Activated T-helper 9 cell treated with anti-CD3 and anti-CD28 coated beads, Interleukin-2, amount 50 U/mL, for 16 hours (primary cell): Measurements from ENCODE around the gene ALDH1A3.

Experiments
- DNase-seq: peaks from one replicate; pipeline ENCODE4 v3.0.0-alpha.2; 2020; ENCODE audit warnings: low read depth

ALDH1A3 gene

DNA sequence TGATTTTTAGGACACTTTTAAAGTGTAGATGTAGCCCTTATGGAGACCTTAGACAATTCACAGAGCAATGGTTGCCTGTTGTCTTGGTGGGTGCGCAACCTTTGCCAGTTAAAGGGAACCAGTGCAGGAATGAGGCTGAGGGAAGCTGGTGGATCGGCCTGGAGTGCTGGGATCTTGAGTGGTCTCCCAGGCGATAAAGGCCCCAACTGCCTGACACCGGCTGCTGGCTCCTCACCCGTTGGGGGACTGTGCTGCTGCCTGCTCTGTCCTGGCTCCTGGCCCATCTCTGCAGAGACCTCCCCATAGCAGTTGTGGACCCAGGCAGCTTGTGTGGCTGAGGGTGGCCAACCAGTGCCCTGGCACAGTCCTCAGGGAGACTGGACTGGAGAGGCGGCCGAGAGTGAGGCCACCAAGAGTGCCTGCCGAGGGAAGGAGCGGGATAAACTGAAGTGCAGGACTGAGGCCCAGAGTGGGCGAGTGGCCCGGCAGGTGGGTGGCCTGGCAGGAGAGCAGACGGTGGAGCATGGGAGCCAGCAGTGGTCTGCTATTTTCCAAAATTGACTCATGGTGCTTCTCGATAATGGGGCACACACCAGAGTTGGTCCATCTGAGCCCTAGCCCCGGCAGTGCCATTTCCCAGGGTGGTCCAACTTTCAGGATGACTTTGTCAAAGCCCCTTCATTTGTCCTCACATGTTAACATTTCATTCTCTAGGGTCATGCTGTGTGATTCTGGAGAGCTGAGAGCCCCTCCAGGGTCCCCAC lies 2.1 kb downstream of the ALDH1A3 start:
- DNase-seq = no peak

DNA sequence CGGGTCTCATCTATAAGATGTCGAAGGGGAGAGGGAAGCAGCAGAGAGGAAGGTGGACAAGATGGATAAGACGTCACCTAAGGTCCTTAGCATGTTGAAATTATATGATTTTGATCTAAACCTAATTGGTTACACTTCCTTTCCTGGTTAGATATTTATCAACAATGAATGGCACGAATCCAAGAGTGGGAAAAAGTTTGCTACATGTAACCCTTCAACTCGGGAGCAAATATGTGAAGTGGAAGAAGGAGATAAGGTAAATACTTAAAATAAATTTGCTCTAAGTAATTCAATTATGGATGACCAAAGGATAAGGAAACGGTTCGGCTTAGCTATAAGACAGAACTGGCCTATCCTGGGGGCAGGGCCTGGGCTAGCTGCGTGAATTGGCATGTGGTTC lies 5.5 kb downstream of the ALDH1A3 start:
- no peak for DNase-seq

DNA sequence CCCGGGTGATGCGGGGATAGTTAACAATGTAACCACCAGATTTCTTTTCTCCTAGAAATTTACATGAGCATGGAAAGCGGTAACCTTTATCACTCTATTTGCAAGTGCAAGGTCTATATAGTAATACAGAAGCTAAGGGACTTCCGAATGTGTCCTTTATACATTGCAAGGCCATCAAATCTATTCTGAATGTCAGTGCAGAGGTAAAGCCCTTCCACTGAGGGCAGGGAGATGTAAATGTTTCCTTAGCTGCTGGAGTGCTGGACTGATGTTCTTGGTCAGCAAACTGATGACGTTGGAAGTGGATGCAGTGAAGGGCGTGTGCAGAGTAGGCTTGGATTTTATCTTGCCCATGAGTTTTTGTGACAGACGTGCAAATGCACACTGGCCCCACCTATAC lies 6.2 kb downstream of the ALDH1A3 start:
- no peak for DNase-seq

DNA sequence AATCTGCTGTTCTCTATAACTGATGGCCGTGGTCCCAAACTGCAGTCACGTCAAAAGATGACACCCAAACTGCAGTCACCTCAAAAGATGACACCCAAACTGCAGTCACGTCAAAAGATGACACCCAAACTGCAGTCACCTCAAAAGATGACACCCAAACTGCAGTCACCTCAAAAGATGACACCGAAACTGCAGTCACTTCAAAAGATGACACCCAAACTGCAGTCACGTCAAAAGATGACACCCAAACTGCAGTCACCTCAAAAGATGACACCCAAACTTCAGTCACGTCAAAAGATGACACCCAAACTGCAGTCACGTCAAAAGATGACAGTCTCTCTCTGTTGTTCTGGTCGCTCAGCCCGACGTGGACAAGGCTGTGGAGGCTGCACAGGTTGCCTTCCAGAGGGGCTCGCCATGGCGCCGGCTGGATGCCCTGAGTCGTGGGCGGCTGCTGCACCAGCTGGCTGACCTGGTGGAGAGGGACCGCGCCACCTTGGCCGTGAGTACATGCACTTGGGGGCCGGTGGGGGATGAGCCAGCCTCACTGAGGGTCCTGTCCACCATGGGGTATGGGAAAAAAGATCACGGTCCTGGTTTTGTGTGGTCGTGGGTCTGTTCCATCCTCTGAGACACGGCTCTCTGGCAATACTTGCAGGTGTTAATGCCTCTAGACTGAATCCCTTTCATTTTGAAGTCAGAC lies 7.7 kb downstream of the ALDH1A3 start:
- no peak for DNase-seq

DNA sequence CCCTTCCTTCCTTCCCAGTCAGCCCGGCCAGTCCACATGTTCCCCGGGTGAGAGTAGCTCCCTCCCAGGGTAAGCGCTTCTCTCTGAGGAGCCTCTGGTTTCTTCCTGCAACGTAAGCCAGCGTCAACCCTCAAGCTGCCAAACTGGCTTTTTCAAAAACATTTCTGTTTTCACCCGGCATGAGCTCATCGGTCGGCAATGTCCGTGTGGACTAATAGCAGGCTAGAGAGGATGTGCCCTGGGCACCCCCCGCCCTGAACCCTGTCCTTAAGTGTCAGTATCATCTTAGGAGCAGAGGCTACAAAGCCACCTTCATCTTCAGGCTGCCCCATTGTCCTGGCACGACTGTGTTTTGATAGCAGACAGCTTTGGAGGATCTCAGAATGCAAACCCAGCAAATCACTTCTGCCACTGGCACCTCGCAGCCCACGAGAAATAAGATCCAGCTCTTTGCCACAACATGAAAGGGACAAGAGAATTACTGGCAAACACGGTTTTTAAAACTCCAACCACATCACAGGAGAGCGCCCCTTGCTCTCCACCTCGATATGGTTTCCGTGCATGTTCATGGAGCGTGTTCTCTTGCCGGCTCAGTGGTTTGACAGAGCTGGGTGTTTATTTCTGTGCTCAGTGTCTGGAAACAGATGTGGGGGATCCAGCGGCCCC lies 9.9 kb downstream of the ALDH1A3 start:
- DNase-seq = no peak

DNA sequence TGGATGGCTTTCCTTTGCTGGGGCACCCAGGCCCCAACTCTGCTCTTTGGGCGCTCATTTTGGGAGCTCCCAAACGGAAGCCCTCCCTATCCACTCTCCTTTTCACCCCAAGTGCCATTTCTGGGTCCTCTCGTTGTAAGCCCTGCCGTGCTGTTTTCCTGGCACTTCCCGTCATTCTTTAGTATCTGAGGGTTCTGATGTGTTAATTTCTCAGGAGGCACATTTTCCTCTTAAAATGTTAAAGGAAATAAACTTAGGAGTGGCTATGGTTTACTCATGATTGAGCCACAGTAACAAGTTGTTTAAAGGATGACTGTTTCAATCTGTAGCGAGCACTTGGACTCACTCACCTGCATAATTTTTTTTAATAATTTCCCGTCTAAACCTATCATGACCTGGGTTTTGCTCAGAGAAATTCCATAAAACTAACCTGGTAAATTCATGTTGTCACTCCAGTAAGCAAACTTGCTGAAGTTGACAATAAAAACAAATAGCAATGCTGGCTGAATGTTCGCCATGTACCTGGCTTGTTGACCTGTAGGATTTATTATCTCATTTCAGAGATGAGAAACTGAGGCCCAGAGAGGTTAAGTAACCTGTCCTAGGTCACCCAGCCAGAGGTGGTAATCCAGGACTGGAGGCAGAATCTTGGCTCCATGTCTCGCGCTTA lies 10.6 kb downstream of the ALDH1A3 start:
- no peak for DNase-seq

DNA sequence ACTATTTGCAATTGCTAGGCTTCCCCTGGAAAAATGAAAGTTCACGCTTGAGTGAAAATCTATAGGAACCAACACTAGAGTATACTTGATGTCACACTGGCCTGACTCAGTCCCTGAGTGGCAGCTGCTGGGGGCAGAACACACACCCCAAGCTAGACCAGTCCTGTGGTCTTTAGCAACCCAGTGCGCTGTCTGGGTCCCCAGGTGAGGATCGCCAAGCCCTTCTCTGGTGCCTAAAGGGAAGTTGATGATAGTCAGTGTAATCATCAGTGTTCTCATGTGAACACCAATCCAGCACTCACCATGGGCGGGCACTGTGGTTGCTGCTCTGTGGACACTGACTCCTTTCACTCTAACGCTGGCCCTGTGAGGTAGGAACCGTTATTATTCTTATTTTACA lies 11.2 kb downstream of the ALDH1A3 start:
- no peak for DNase-seq

DNA sequence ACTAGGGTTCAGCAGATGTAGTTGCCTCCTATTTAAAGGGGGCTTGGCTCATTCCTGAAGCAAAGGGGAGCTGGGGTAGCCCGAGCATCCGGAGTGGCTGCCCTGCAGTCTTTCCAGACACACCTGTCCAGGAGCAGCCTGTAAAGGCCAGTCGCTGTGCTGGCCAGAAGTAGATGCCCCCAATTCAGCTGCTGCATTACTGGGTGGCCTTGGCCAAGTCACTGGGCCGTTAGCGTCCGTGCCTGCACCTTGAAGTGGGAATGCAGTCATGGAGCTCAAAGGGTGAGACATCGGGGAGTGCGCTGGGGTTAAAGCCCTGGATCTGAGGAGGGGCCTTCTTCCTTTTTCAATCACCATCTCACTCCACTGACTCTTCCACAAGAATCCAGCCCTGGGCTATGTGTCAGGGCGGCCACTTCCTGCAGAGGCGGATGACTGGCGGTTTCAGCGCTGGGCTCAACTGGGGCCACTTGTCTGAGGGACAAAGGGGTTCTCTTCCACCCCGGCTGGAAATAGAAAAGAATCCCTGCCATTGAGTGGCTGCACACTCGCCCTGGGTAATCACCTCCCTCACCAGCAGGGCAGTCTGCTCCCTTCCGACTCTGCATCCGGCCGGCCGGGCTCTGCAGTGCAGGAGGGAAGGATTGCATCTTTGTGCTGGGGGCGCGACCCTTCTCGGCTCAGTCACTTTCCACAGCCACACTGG lies 11.8 kb downstream of the ALDH1A3 start:
- no peak for DNase-seq

DNA sequence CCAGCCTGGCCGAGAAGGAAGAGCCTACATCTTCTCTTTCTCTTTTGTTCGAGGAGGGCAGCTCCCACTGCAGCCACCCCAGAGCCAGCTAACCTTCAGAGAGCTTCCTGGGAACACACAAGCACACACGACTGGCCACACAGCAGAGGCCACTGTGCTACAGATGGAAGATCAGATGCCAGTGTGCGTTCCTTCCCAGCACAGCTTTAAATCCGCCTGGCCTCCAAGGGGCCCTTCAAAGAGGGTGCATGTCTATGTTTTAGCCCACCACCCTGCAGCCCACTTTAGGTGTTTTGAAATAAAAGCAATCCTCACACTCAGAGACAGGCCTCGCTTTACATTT lies 12.4 kb downstream of the ALDH1A3 start:
- DNase-seq = no peak

DNA sequence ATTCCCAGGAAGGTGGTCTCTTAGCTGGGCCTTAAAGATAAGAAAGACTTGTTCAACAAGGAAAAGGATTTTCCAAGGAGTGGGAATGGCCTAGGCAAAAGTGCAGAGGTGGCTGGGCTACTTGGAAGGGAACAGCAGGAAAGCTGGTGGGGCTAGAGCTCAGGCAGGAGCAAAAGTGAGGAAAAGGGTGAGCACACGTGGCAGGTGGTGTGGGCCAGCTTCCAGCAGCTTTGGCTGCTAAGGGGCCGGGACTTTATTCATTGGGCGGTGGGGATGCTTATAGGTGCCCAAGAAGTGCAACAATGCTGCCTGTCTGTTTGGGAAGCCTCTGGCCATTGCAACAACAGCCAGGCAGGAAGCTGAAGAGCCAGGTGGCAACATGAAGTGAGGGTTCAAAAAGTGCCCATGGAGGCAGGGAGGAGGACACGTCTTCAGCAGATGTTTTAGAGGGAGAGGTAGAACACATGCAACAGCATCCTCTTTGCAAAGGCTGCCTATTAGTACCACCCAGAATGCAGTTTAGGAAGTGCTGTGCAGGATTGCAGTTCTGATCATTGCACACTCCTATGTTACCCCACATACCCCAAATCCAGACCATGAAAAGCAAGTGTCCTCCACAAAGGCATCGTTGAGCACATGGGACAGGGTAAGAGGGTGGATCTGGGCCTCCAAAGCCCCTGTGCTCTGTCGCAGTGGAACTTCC lies 13.8 kb downstream of the ALDH1A3 start:
- DNase-seq = no peak

DNA sequence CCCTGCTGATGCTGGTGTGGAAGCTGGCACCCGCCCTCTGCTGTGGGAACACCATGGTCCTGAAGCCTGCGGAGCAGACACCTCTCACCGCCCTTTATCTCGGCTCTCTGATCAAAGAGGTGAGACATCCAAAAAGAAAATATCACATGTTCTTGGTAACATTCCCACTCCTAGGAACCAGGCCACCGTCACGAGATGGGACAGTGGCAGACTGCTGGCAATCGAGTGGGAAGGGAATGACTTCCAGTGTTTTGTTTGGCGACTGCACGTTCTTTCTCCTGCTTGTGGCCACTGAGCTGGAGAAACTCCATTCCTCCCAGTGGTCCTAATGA lies 14.3 kb downstream of the ALDH1A3 start:
- DNase-seq = no peak

DNA sequence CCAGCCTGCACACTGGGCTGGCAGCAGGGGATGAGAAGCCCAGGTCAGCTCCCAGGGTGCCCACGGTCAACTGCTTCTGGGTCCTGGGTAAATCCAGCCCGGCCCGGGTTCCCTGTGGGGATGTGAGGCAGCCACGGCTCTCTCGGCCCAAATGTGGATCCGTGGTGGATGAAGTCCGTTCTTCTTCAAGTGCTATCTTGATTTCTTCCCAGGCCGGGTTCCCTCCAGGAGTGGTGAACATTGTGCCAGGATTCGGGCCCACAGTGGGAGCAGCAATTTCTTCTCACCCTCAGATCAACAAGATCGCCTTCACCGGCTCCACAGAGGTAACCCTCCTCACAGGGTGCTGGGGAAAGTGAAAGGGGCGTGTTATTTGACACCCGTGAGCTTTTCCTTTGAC lies 16.1 kb downstream of the ALDH1A3 start:
- DNase-seq = no peak

DNA sequence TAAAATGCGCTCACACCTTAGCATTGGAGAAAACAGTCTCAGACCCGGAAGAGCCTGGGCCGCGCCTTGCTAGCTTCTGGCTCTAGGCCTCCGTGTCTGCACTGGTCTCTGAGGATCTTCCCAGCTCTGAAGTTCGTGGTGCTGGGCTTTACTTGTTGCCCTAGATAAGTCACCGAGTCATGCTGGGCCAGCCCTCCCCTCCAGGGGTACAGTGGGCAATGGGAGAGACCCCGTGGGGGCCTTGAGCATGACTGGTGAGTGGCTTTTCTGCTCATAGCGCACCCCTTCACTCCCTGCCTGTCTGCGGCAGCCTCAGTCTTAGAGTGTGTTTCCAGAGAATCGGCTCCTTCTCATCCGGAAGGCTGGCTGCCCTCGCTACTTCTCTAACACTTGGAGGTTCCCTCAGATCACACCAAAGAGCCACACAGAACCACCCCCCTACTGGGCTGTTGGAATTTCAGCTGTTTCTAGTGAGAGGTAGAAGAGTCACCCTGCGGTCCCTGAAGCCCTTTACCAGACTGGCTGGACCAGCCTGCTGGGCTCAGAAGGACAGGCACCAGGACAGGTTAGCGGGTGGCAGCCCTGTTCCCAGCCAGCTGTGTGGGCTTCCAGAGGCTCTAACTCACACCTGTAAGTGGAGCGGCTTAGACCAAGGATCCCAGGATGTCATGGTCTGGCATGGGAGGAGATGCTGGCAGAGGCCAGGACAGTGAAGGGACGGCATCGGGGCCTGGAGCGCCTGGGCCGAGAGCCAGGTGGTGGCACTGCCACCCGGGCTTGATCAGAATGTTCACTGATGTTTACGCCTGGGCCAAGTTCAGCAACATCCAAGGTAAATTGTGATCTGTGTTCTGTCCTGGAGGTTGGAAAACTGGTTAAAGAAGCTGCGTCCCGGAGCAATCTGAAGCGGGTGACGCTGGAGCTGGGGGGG lies 17.9 kb downstream of the ALDH1A3 start:
- no peak for DNase-seq

DNA sequence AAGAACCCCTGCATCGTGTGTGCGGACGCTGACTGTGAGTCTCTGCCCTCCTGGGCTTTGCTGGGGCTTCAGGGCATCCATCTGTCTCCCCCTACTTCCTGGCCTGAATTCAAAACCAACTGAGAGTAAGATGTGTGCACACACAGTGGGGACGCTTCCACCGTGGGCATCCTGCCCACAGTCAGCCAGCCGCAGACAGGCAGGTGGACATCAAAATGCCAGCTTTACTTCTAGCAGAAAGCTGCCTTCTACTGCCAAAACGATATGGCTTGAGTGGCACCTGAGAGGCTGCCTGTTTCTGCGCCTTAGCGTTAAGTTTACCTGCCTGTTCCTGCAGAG lies 18.5 kb downstream of the ALDH1A3 start:
- no peak for DNase-seq

DNA sequence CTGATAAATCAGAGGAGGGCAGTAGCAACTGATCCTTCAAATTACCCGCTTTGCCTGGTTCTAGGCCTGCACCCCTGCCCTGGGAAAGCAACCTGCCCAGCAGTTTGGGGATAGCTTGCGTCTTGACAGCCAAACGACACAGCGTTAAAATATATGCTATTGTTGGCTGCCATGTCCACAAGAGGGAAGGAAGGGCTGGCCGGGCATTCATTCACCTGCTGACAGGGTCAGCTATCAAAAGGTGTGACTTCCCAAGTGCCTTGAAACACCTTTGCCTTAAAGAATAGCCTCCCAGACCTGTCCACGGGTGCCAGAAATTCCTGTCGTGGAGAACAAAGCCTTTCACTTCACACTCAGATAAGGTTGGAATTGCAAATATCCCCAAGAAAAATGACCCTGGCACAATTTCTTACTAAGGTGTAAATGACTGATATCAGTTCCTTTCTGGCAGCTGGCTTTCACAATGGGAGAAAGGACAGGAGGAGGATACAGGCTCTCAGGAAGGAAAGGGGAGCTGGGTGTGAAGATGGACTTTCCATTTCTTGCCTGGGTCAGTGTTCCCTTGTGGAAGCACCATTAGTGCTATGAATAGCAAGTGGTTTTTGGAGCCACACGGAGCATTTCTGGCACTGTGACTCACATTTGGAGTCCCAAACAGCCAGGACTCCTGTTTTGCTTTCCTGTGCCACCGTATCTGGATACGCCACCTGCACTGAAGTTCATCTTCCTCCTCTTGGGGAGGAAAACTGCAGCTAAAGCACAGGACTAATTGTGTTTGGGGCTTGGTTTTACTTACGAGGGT lies 19.2 kb downstream of the ALDH1A3 start:
- no peak for DNase-seq

DNA sequence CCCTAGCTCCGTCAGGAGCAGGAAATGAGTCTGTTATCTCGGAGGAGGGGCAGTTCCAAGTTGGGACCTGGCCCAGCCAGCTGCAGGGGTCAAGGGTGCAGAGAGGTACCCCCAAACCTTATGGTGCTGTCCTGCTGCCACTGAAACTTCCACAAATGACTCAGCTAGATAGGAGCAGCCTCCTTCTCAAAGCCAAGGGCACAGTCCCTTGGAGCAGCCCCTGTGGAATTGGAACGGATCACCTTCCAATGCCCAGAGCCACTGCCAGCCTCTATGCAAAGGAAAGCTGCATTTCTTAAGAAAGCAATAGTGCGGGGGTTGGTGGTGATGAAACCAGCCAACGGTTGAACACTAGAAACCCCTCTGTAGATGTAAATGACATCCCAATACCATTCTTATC lies 20.0 kb downstream of the ALDH1A3 start:
- no peak for DNase-seq

DNA sequence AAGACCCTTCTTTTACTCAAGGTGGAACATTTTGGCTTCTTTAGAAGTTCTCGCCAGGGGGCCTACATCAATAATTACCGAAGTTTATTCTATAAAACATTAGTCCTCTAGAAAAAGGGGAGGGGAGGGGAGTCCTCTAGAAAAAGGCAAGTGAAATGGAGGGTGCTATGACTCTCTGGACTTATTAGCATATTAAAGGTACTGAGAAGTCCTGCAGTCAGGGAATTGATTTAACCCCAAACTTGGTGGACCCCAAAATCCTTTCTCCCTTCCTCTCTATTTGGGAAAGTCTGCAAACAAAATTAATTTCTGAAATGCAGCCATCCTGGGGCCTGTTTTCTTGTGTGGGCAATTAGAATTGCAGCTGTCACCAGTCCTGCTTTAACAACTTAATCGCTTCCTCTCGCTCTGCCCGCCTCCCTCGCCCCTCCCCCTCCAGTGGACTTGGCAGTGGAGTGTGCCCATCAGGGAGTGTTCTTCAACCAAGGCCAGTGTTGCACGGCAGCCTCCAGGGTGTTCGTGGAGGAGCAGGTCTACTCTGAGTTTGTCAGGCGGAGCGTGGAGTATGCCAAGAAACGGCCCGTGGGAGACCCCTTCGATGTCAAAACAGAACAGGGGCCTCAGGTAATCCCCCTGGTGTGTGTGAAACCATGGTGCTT lies 20.6 kb downstream of the ALDH1A3 start:
- DNase-seq = no peak

DNA sequence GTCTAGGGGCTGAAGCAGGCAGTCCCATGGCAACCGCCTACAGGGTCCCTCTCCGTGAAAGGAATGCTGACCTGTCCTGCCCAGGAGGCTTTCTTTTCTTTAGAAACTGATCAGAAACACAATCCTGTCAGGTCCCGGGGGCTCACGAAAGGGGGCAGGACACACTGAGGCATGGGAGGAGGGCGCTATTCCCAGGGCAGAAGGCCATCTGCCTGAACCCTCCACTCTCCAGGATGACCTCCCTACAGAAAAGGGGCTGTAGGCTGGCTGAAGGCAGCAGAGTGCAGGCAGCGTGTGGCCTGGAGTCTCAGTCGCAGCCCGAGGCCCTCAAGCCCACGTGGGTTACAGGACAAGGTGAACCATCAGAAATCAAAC lies 21.2 kb downstream of the ALDH1A3 start:
- no peak for DNase-seq

DNA sequence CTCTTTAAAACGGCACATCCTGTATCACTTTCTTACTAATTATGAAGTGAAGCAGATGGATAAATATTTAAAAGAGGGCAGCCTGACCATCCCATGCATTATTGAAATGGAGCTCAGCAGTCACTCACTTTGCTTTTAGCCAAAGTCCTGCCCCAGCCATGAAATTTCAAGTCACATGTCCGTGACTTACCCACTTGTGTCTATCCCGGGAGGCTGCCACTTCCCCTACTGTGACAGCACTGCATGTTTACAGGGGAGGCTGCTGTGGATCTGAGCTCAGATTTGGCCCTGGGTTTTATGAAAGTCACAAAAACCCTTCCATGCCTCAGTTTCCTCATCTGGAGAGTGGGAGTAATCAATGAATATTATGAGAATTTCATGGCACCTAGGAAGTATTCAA lies 21.7 kb downstream of the ALDH1A3 start:
- no peak for DNase-seq
